ENCODE results near the gene ATG2B.

ATG2B gene

GRCh38 chr14:96362965-96363750 lies at the start of gene ATG2B, which contains the start of gene GSKIP:
TSS of gene ATG2B (minus strand) at chr14:96363341. CDS start at chr14:96362976, 365 bp downstream.
TSS of gene GSKIP (plus strand) at chr14:96363526. CDS start at chr14:96382248, 18,722 bp downstream.
- DNase-seq, result peak; percentile 97

GRCh38 chr14:96410119-96410518 lies 47.0 kb upstream of the ATG2B start:
- no peak for DNase-seq

GRCh38 chr14:96409701-96410100 lies 46.6 kb upstream of the ATG2B start:
- DNase-seq, result no peak

- DNase-seq, result no peak
Measured at GRCh38 chr14:96408608-96409007, 45.5 kb upstream of the ATG2B start.

GRCh38 chr14:96407935-96408570 lies 44.9 kb upstream of the ATG2B start:
- no peak for DNase-seq

- no peak for DNase-seq
Measured at GRCh38 chr14:96405677-96406076, 42.5 kb upstream of the ATG2B start.

- no peak for DNase-seq
Measured at GRCh38 chr14:96403409-96403808, 40.3 kb upstream of the ATG2B start.

- DNase-seq, result no peak
Measured at GRCh38 chr14:96400495-96400894, 37.4 kb upstream of the ATG2B start.

- DNase-seq, result no peak
Measured at GRCh38 chr14:96399405-96399804, 36.3 kb upstream of the ATG2B start.

GRCh38 chr14:96398921-96399320 lies 35.8 kb upstream of the ATG2B start:
- no peak for DNase-seq

GRCh38 chr14:96398432-96398831 lies 35.3 kb upstream of the ATG2B start:
- DNase-seq, result no peak

- DNase-seq, result no peak
Measured at GRCh38 chr14:96394047-96394815, 31.1 kb upstream of the ATG2B start.

GRCh38 chr14:96393071-96393691 lies 30.0 kb upstream of the ATG2B start:
- DNase-seq, result no peak

- DNase-seq, result peak; percentile 94
Measured at GRCh38 chr14:96391293-96392118, 28.4 kb upstream of the ATG2B start.

- no peak for DNase-seq
Measured at GRCh38 chr14:96390965-96391292, 27.8 kb upstream of the ATG2B start.

- DNase-seq, result no peak
Measured at GRCh38 chr14:96385385-96385784, 22.2 kb upstream of the ATG2B start.

- DNase-seq, result no peak
Measured at GRCh38 chr14:96384740-96385139, 21.6 kb upstream of the ATG2B start.

- no peak for DNase-seq
Measured at GRCh38 chr14:96384053-96384452, 20.9 kb upstream of the ATG2B start.

- DNase-seq, result no peak
Measured at GRCh38 chr14:96383445-96383844, 20.3 kb upstream of the ATG2B start.

- DNase-seq, result no peak
Measured at GRCh38 chr14:96380735-96381134, 17.6 kb upstream of the ATG2B start.

GRCh38 chr14:96376093-96376492 lies 13.0 kb upstream of the ATG2B start:
- no peak for DNase-seq

- DNase-seq, result no peak
Measured at GRCh38 chr14:96373538-96373937, 10.4 kb upstream of the ATG2B start.
